Measurements from ENCODE around the gene ZKSCAN5. TPM values are rescaled to one million over a fixed set of nuclear protein-coding genes. Genes with fewer than 3 reads are reported as not detected.

Gene ZKSCAN5
- total RNA-seq, 1 donor from 2014 or later: 15.3 TPM

DNA sequence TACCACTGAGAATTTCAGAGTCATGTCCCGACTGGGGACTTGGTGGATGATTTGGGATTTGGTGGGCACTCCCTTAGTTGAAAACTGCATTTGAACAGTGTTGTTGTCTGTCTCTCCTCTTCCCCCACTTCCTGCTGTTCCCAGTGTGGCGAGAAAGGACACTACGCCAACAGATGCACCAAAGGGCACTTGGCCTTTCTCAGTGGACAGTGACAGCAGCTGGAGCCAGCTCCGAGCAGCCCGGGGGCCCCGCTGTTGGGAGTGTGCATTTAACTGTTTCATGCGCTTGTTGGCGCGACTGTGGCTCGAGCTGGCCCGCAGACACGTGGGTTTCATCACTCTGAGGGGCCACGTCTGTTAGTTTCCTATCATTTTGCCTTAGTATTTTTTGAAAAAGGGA is 48.2 kb upstream of the ZKSCAN5 start:
- peaks cover 68% of the 10 kb centered on the region for H4K20me1 ChIP-seq (ENCODE audit: insufficient read depth, low read length)
- TF ChIP-seq EZH2 (IDR thresholded peaks at IDR 0.05; ENCODE audit: insufficient read depth, low read length): no peak
- TF ChIP-seq, protein P1, sequence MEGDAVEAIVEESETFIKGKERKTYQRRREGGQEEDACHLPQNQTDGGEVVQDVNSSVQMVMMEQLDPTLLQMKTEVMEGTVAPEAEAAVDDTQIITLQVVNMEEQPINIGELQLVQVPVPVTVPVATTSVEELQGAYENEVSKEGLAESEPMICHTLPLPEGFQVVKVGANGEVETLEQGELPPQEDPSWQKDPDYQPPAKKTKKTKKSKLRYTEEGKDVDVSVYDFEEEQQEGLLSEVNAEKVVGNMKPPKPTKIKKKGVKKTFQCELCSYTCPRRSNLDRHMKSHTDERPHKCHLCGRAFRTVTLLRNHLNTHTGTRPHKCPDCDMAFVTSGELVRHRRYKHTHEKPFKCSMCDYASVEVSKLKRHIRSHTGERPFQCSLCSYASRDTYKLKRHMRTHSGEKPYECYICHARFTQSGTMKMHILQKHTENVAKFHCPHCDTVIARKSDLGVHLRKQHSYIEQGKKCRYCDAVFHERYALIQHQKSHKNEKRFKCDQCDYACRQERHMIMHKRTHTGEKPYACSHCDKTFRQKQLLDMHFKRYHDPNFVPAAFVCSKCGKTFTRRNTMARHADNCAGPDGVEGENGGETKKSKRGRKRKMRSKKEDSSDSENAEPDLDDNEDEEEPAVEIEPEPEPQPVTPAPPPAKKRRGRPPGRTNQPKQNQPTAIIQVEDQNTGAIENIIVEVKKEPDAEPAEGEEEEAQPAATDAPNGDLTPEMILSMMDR (IDR thresholded peaks at IDR 0.05; ENCODE audit: insufficient read depth, low read depth, low read length): no peak
- no peak overlapping the region for H2AFZ ChIP-seq (ENCODE audit: low read depth, low read length)
- H3K27ac ChIP-seq (ENCODE audit: low read depth, low read length): no peak overlapping the region
- H3K4me3 ChIP-seq (ENCODE audit: insufficient read depth, low read depth, low read length): no peak overlapping the region
- Mint-ChIP-seq H3K4me1 (ENCODE audit: low read depth, unreplicated experiment) (peaks cover 7% of the 10 kb centered on the region), H3K9me3 (ENCODE audit: unreplicated experiment) (no peaks in the 10 kb centered on the region), H3K36me3 (ENCODE audit: low read depth, unreplicated experiment) (peaks cover 26% of the 10 kb centered on the region), H3K27ac (ENCODE audit: unreplicated experiment) (no peak overlapping the region), H3K4me3 (ENCODE audit: unreplicated experiment) (no peak overlapping the region), H3K27me3 (ENCODE audit: low read depth, unreplicated experiment) (no peaks in the 10 kb centered on the region)
- peaks cover 74% of the 10 kb centered on the region for H3K79me2 ChIP-seq (ENCODE audit: insufficient read depth, low read length)
- no peak overlapping the region for H3K9ac ChIP-seq (ENCODE audit: low read length)
- peaks cover 28% of the 10 kb centered on the region for H3K36me3 ChIP-seq (ENCODE audit: insufficient read depth, low read length)
- no peaks in the 10 kb centered on the region for H3K9me3 ChIP-seq (ENCODE audit: insufficient read depth, low read depth, low read length)
- H3K27me3 ChIP-seq (ENCODE audit: insufficient read depth, low read length): no peaks in the 10 kb centered on the region
- H3K4me1 ChIP-seq (ENCODE audit: insufficient read depth, low read length): no peaks in the 10 kb centered on the region
- no peak overlapping the region for H3K4me2 ChIP-seq (ENCODE audit: low read length)
- FAIRE-seq (no peak), DNase-seq (ENCODE audit: low read depth) (no peak)

DNA sequence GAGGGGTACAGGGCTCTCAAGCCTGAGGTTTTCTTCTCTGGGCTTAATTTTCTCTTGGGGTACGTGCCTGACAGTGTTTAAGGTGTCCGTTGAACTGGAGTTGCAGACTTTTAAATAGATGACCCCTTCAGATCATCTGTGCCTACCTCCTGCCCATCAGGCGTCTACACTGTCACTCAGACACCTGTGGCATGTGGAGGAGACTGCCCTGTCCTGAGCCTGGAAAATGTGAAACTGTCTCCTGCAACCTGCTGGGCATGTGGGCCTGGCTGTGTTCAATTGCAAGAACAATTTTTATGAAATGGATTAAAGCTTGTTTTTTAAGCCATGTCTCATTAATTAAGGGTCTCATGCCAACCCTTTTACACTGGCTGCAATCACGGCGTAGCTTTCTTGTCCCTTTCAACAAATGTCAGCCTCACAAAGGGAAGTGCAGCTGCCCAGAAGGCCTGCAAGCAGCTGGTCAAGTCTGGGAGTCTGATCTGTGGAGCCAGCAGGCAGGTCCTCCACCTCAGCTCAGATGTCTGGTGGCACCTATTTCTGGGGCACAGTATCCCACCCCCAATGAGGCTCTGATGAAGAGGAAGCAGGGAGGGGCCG is 47.3 kb upstream of the ZKSCAN5 start:
- Mint-ChIP-seq H3K4me1 (ENCODE audit: low read depth, unreplicated experiment) (peaks cover 7% of the 10 kb centered on the region), H3K27ac (ENCODE audit: unreplicated experiment) (peak overlapping the region; percentile 58), H3K4me3 (ENCODE audit: unreplicated experiment) (no peak overlapping the region), H3K9me3 (ENCODE audit: unreplicated experiment) (no peaks in the 10 kb centered on the region), H3K27me3 (ENCODE audit: low read depth, unreplicated experiment) (no peaks in the 10 kb centered on the region), H3K36me3 (ENCODE audit: low read depth, unreplicated experiment) (peaks cover 26% of the 10 kb centered on the region)
- DNase-seq (ENCODE audit: low read depth) (no peak), FAIRE-seq (no peak)
- Histone ChIP-seq H3K4me3 (ENCODE audit: insufficient read depth, low read depth, low read length) (no peak overlapping the region), H3K79me2 (ENCODE audit: insufficient read depth, low read length) (peaks cover 82% of the 10 kb centered on the region), H3K4me1 (ENCODE audit: insufficient read depth, low read length) (no peaks in the 10 kb centered on the region), H4K20me1 (ENCODE audit: insufficient read depth, low read length) (peaks cover 74% of the 10 kb centered on the region), H3K27ac (ENCODE audit: low read depth, low read length) (no peak overlapping the region), H2AFZ (ENCODE audit: low read depth, low read length) (no peak overlapping the region), H3K9me3 (ENCODE audit: insufficient read depth, low read depth, low read length) (no peaks in the 10 kb centered on the region), H3K27me3 (ENCODE audit: insufficient read depth, low read length) (no peaks in the 10 kb centered on the region), H3K4me2 (ENCODE audit: low read length) (no peak overlapping the region), H3K36me3 (ENCODE audit: insufficient read depth, low read length) (peaks cover 28% of the 10 kb centered on the region), H3K9ac (ENCODE audit: low read length) (no peak overlapping the region)
- TF ChIP-seq, protein P1 (IDR thresholded peaks at IDR 0.05; ENCODE audit: insufficient read depth, low read depth, low read length): no peak
- TF ChIP-seq EZH2 (IDR thresholded peaks at IDR 0.05; ENCODE audit: insufficient read depth, low read length): no peak

Measured in astrocyte (in vitro differentiated cells and primary cell).